Left ventricle myocardium inferior (tissue), 1 donor: ENCODE results near the gene LRRC45. TPM values are rescaled to one million over a fixed set of nuclear protein-coding genes. Genes with fewer than 3 reads are reported as not detected.

ENCODE experiments used
- DNase-seq: peaks from one replicate; pipeline ENCODE4 v3.0.0-alpha.2; 2020
- H3K27ac ChIP-seq: fragments of 200-600 bp; replicated peaks from 2 replicates; pipeline ENCODE4 v1.8.0; 2021
- H3K27me3 ChIP-seq: fragments of 200-600 bp; 2 replicates; pipeline ENCODE4 v1.8.0; 2021; ENCODE audit warnings: low read depth
- H3K36me3 ChIP-seq: fragments of 200-600 bp; 2 replicates; pipeline ENCODE4 v1.8.0; 2021
- H3K4me1 ChIP-seq: fragments of 200-600 bp; 2 replicates; pipeline ENCODE4 v1.8.0; 2021
- H3K4me3 ChIP-seq: fragments of 200-600 bp; 2 replicates; pipeline ENCODE4 v1.8.0; 2021; ENCODE audit warnings: mild to moderate bottlenecking, moderate library complexity
- H3K9me3 ChIP-seq: fragments of 200-600 bp; replicated peaks from 2 replicates; pipeline ENCODE4 v1.8.0; 2021
- CTCF ChIP-seq: fragments of 200-600 bp; IDR thresholded peaks from 2 replicates; pipeline ENCODE4 v1.8.0; 2021; ENCODE audit warnings: antibody characterized with exemption, mild to moderate bottlenecking, borderline replicate concordance
- intact Hi-C: fragments of 100-400 bp; cut with micrococcal nuclease; formaldehyde crosslinking; loops from one replicate; pipeline ENCODE4 v1.11.0; 2022
- total RNA-seq: library from RNA; stranded (reverse); fragmentation: NEBNext Ultra II Directional; extraction: Animal tissue kit (Norgen Biotek cat#: 25700); gene quantifications from one replicate; pipeline ENCODE4 v1.2.1, GENCODE V29; 2021
- donor health status: DM: no; HTN: yes; CAD: no; lungs with severe emphysema.

Gene LRRC45
- total RNA-seq, 1 donor from 2014 or later: 4.3 TPM

- H3K4me3 ChIP-seq: no peak overlapping the region
- no peak for DNase-seq
- peaks cover 50% of the 10 kb centered on the region for H3K36me3 ChIP-seq
- intact Hi-C loops: no loop called here
- no peaks in the 10 kb centered on the region for H3K9me3 ChIP-seq
- no peak for TF ChIP-seq CTCF
- H3K27me3 ChIP-seq: no peaks in the 10 kb centered on the region
- no peaks in the 10 kb centered on the region for H3K4me1 ChIP-seq
- no peak overlapping the region for H3K27ac ChIP-seq
These were observed 56.0 kb downstream of the LRRC45 start for GRCh38 chr17:82079001-82079677.

GRCh38 chr17:82080048-82080788 is 57.1 kb downstream of the LRRC45 start:
- intact Hi-C loops: no loop called here

More at GRCh38 chr17:82080048-82080788, 57.1 kb downstream of the LRRC45 start:
- H3K9me3 ChIP-seq: no peaks in the 10 kb centered on the region
- H3K4me1 ChIP-seq: no peaks in the 10 kb centered on the region
- no peak for DNase-seq
- no peak for TF ChIP-seq CTCF
- no peak overlapping the region for H3K27ac ChIP-seq
- no peaks in the 10 kb centered on the region for H3K27me3 ChIP-seq
- no peak overlapping the region for H3K4me3 ChIP-seq
- peaks cover 61% of the 10 kb centered on the region for H3K36me3 ChIP-seq

Other genes with a start within 250 kb of the LRRC45 start
- not detected for gene GCGR, start 219.2 kb upstream of the LRRC45 start, total RNA-seq
- 110 TPM for gene MCRIP1, start 190.0 kb upstream of the LRRC45 start, total RNA-seq
- 0.25 TPM for gene PPP1R27, start 188.3 kb upstream of the LRRC45 start, total RNA-seq
- 267 TPM for gene P4HB, start 162.8 kb upstream of the LRRC45 start, total RNA-seq
- gene ARHGDIA, start 152.0 kb upstream of the LRRC45 start, total RNA-seq: 95.1 TPM
- gene ALYREF, start 131.7 kb upstream of the LRRC45 start, total RNA-seq: 32.1 TPM
- 161 TPM for gene ANAPC11, start 131.6 kb upstream of the LRRC45 start, total RNA-seq
- 0.19 TPM for gene NPB, start 121.1 kb upstream of the LRRC45 start, total RNA-seq
- 48.1 TPM for gene PCYT2, start 111.9 kb upstream of the LRRC45 start, total RNA-seq
- 8.5 TPM for gene SIRT7, start 105.1 kb upstream of the LRRC45 start, total RNA-seq
- gene MAFG, start 95.6 kb upstream of the LRRC45 start, total RNA-seq: 24.3 TPM
- 3.8 TPM for gene PYCR1, start 86.0 kb upstream of the LRRC45 start, total RNA-seq
- 7.2 TPM for gene MYADML2, start 76.1 kb upstream of the LRRC45 start, total RNA-seq
- not detected for gene NOTUM, start 62.1 kb upstream of the LRRC45 start, total RNA-seq
- 27.5 TPM for gene ASPSCR1, start 45.7 kb upstream of the LRRC45 start, total RNA-seq
- 26.3 TPM for gene CENPX, start 427 bp upstream of the LRRC45 start, total RNA-seq
- gene RAC3, start 8.4 kb downstream of the LRRC45 start, total RNA-seq: 0.82 TPM
- gene DCXR, start 14.4 kb downstream of the LRRC45 start, total RNA-seq: 219 TPM
- 21.1 TPM for gene RFNG, start 28.5 kb downstream of the LRRC45 start, total RNA-seq
- gene GPS1, start 28.6 kb downstream of the LRRC45 start, total RNA-seq: 85.9 TPM
- 64.6 TPM for gene DUS1L, start 42.5 kb downstream of the LRRC45 start, total RNA-seq
- gene FASN, start 74.9 kb downstream of the LRRC45 start, total RNA-seq: 13.6 TPM
- 8.1 TPM for gene CCDC57, start 189.5 kb downstream of the LRRC45 start, total RNA-seq
- gene SLC16A3, start 205.7 kb downstream of the LRRC45 start, total RNA-seq: 8.5 TPM